Prostate gland (tissue), 2 donors: ENCODE results near the gene ZBTB7C.

Experiments used
- POLR2A ChIP-seq: fragments of 450-650 bp; IDR thresholded peaks from one replicate; pipeline ENCODE4 v1.6.1; 2016; ENCODE audit warnings: antibody characterized with exemption, mild to moderate bottlenecking
- POLR2AphosphoS5 ChIP-seq: sonication (generic); formaldehyde crosslinking; IDR thresholded peaks from one replicate; pipeline ENCODE4 v1.6.1; 2017; ENCODE audit warnings: antibody characterized with exemption
- TF ChIP-seq, protein P1 (sequence below), 4 experiments: fragments of 200-600 bp in 2 of 4; fragments of 450-650 bp in 2 of 4; sonication (generic) in 2 of 4; IDR thresholded peaks; 1 replicate in 3 of 4; 2 replicates in 1 of 4; pipeline ENCODE4 v1.5.1; 2016 to 2019; ENCODE audit warnings: antibody characterized with exemption in 4 of 4, mild to moderate bottlenecking in 2 of 4, moderate library complexity in 2 of 4

- TF ChIP-seq POLR2A (no peak), POLR2AphosphoS5 (no peak)
- TF ChIP-seq, protein P1, sequence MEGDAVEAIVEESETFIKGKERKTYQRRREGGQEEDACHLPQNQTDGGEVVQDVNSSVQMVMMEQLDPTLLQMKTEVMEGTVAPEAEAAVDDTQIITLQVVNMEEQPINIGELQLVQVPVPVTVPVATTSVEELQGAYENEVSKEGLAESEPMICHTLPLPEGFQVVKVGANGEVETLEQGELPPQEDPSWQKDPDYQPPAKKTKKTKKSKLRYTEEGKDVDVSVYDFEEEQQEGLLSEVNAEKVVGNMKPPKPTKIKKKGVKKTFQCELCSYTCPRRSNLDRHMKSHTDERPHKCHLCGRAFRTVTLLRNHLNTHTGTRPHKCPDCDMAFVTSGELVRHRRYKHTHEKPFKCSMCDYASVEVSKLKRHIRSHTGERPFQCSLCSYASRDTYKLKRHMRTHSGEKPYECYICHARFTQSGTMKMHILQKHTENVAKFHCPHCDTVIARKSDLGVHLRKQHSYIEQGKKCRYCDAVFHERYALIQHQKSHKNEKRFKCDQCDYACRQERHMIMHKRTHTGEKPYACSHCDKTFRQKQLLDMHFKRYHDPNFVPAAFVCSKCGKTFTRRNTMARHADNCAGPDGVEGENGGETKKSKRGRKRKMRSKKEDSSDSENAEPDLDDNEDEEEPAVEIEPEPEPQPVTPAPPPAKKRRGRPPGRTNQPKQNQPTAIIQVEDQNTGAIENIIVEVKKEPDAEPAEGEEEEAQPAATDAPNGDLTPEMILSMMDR (IDR thresholded peaks at IDR 0.05) = no peak
Measured at GRCh38 chr18:48295586-48296311, 113.4 kb downstream of the ZBTB7C start.
